ENCODE results near the gene CCNT2.
"Not testable (repeated sequence)": the region's sequence is repeated elsewhere in the genome, so short reads cannot be mapped to it uniquely, and the experiment has no call there.

CCNT2 gene

DNA sequence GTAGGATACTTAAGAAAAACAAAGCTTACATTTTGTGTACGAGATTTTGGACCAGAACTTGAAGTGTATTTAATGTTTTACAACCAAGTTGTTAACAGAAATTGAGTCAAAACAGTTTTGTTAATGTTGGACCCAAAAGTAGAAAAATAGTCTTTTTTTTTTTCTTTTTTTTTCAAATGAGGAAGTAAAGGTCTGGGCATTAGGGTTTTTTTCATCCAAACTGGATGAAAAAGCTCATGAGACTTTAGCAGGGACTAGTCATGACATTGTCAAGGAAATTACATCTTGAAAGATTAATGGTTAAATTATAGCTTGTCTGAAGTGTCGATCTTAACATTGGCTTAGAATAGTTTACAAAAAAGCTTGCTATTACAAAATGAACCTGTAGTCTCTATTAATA, 32.3 kb downstream of the CCNT2 start:
- no peak overlapping the region for H3K4me3 ChIP-seq (replicated peaks in 1 of 2; ENCODE audit: low read depth in 2 of 2, low read length in 2 of 2)
- no peak for DNase-seq (ENCODE audit: low read depth in 2 of 2)
- no peak for TF ChIP-seq CTCF (IDR thresholded peaks at IDR 0.05; ENCODE audit: low read depth, low read length)

DNA sequence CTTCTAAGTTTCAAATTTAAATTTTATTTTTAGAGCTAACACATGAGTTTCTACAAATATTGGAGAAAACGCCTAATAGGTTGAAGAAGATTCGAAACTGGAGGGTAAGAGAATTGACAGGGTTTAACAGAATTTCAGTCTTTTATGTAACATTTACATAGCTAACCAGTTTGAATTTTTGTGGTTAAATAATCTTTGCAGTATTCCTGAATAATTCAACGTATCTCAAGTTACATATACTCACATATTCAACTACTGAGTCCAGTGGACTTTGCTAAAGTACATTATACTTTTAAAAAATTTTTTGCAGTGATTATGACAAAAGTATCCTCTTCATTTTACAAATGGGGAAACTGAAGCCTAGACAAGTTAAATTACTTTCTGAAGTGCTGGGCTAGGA, 34.0 kb downstream of the CCNT2 start:
- H3K4me3 ChIP-seq (replicated peaks in 1 of 2; ENCODE audit: low read depth in 2 of 2, low read length in 2 of 2), result no peak overlapping the region
- DNase-seq (ENCODE audit: low read depth in 2 of 2), result no peak
- no peak for TF ChIP-seq CTCF (IDR thresholded peaks at IDR 0.05; ENCODE audit: low read depth, low read length)

- H3K4me3 ChIP-seq (replicated peaks in 1 of 2; ENCODE audit: low read depth in 2 of 2, low read length in 2 of 2), result no peak overlapping the region
- no peak for DNase-seq (ENCODE audit: low read depth in 2 of 2)
- TF ChIP-seq CTCF (IDR thresholded peaks at IDR 0.05; ENCODE audit: low read depth, low read length), result no peak
These were observed 35.4 kb downstream of the CCNT2 start for GRCh38 chr2:134954065-134954464.

DNA sequence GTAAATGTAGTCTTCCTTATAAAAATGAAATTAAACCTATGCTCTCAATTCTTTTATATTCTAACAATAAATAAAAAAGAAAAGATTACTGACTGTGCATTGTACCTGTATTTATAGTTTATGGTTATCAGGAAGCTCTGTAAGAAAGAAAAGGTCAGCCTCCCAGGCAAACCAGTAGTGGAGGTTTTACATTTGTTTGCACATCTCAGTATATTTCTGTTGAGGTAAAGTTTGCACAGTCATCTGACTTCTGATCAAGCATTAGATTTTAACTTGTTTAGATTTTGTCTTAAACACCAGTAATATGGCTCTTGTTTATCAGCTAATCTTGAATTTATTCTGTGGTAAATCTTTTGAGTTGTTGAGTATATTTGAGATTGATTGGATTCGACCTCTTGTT, 37.1 kb downstream of the CCNT2 start:
- no peak for TF ChIP-seq CTCF (IDR thresholded peaks at IDR 0.05; ENCODE audit: low read depth, low read length)
- DNase-seq (ENCODE audit: low read depth in 2 of 2), result no peak
- no peak overlapping the region for H3K4me3 ChIP-seq (replicated peaks in 1 of 2; ENCODE audit: low read depth in 2 of 2, low read length in 2 of 2)

- no peak for DNase-seq (ENCODE audit: low read depth in 2 of 2)
- H3K4me3 ChIP-seq (replicated peaks in 1 of 2; ENCODE audit: low read depth in 2 of 2, low read length in 2 of 2), result no peak overlapping the region
- TF ChIP-seq CTCF (IDR thresholded peaks at IDR 0.05; ENCODE audit: low read depth, low read length), result no peak
These were observed 38.9 kb downstream of the CCNT2 start for GRCh38 chr2:134957477-134957876.

DNA sequence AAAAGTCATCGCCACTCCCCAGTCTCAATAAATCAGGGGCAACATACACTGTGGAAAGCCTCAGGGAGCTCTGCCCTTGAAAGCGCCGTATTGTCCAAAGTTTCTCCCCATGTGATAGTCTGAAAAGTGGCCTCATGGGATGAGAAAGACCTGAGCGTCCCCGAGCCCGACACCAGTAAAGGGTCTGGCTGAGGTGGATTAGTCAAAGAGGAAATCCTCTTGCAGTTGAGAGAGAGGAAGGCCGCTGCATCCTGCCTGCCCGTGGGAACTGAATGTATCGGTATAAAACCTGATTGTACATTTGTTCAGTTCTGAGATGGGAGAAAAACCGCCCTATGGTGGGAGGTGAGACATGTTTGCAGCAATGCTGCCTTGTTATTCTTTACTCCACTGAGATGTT, 48.5 kb downstream of the CCNT2 start:
- H3K4me3 ChIP-seq (replicated peaks in 1 of 2; ENCODE audit: low read depth in 2 of 2, low read length in 2 of 2); DNase-seq (ENCODE audit: low read depth in 2 of 2): not testable (repeated sequence)

DNA sequence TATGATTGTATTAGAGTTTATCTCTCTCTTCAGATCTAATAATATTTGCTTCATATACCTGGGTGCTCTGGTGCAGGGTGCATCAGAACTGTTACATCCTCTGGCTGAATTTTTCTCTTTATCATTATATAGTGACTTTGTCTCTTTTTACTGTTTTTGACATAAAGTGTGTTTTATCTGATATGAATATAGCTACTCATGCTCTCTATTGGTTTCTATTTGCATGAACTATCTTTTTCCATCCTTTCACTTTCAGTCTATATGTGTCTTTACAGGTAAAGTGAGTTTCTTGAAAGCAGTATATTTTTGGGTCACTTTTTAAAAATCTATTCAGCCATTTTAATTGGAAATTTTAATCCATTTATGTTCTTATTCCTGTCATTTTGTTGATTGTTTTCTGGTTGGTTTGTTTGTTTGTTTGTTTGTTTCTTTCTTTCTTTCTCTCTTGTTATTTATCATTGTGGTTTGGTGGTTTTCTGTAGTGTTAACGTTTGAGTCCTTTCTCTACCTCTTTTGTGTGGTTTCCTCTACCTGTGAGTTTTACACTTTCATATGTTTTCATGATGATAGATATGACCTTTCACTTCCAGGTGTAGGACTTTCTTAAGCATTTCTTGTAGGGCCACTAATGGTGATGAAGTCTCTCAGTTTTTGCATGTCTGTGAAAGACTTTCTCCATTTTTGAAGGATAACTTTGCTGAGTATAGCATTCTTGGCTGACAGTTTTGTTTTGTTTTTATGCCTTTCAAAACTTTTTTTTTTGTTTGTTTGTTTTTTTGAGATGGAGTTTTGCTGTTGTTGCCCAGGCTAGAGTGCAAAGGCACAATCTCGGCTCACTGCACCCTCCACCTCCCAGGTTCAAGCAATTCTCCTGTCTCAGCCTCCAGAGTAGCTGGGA, 54.9 kb downstream of the CCNT2 start:
- DNase-seq (ENCODE audit: low read depth in 2 of 2), result no peak
- TF ChIP-seq CTCF (IDR thresholded peaks at IDR 0.05; ENCODE audit: low read depth, low read length), result no peak
- no peak overlapping the region for H3K4me3 ChIP-seq (replicated peaks in 1 of 2; ENCODE audit: low read depth in 2 of 2, low read length in 2 of 2)
